ENCODE measurements around the gene ARPC2. TPM values are rescaled to one million over a fixed set of nuclear protein-coding genes. Genes with fewer than 3 reads are reported as not detected.

ARPC2 gene
- total and polyA plus RNA-seq, 2 of the 13 experiments (the other 11 are each of a cell fraction or from before 2014, with no cell fraction given) = 168 to 303 TPM

GRCh38 chr2:218272531-218273212 lies 55.7 kb downstream of the ARPC2 start (continued):
- TF ChIP-seq, protein P1, sequence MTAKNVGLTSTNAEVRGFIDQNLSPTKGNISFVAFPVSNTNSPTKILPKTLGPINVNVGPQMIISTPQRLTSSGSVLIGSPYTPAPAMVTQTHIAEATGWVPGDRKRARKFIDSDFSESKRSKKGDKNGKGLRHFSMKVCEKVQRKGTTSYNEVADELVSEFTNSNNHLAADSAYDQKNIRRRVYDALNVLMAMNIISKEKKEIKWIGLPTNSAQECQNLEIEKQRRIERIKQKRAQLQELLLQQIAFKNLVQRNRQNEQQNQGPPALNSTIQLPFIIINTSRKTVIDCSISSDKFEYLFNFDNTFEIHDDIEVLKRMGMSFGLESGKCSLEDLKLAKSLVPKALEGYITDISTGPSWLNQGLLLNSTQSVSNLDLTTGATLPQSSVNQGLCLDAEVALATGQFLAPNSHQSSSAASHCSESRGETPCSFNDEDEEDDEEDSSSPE (CRISPR knock-in tag; IDR thresholded peaks at IDR 0.05) = 0 out of 2 replicates have a peak, but pooled peaks have one; percentile 16
- peak in 1 of 2 experiments; percentile 72; a peak in 1 of 4 replicates for TF ChIP-seq KLF16 (CRISPR knock-in tag; IDR thresholded peaks at IDR 0.05)
- TF ChIP-seq, protein P2, sequence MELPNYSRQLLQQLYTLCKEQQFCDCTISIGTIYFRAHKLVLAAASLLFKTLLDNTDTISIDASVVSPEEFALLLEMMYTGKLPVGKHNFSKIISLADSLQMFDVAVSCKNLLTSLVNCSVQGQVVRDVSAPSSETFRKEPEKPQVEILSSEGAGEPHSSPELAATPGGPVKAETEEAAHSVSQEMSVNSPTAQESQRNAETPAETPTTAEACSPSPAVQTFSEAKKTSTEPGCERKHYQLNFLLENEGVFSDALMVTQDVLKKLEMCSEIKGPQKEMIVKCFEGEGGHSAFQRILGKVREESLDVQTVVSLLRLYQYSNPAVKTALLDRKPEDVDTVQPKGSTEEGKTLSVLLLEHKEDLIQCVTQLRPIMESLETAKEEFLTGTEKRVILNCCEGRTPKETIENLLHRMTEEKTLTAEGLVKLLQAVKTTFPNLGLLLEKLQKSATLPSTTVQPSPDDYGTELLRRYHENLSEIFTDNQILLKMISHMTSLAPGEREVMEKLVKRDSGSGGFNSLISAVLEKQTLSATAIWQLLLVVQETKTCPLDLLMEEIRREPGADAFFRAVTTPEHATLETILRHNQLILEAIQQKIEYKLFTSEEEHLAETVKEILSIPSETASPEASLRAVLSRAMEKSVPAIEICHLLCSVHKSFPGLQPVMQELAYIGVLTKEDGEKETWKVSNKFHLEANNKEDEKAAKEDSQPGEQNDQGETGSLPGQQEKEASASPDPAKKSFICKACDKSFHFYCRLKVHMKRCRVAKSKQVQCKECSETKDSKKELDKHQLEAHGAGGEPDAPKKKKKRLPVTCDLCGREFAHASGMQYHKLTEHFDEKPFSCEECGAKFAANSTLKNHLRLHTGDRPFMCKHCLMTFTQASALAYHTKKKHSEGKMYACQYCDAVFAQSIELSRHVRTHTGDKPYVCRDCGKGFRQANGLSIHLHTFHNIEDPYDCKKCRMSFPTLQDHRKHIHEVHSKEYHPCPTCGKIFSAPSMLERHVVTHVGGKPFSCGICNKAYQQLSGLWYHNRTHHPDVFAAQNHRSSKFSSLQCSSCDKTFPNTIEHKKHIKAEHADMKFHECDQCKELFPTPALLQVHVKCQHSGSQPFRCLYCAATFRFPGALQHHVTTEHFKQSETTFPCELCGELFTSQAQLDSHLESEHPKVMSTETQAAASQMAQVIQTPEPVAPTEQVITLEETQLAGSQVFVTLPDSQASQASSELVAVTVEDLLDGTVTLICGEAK (IDR thresholded peaks at IDR 0.05) = peak; percentile 31; the same call in 1 of the 2 replicates
- TF ChIP-seq, protein P2 (CRISPR knock-in tag; IDR thresholded peaks at IDR 0.05) = peak; percentile 97
- TF ChIP-seq ZNF44 (CRISPR knock-in tag; IDR thresholded peaks at IDR 0.05) = 0 out of 2 replicates have a peak, but pooled peaks have one; percentile 50
- TF ChIP-seq SNAPC4 (CRISPR knock-in tag; IDR thresholded peaks at IDR 0.05) = no peak
- TF ChIP-seq, protein P3, sequence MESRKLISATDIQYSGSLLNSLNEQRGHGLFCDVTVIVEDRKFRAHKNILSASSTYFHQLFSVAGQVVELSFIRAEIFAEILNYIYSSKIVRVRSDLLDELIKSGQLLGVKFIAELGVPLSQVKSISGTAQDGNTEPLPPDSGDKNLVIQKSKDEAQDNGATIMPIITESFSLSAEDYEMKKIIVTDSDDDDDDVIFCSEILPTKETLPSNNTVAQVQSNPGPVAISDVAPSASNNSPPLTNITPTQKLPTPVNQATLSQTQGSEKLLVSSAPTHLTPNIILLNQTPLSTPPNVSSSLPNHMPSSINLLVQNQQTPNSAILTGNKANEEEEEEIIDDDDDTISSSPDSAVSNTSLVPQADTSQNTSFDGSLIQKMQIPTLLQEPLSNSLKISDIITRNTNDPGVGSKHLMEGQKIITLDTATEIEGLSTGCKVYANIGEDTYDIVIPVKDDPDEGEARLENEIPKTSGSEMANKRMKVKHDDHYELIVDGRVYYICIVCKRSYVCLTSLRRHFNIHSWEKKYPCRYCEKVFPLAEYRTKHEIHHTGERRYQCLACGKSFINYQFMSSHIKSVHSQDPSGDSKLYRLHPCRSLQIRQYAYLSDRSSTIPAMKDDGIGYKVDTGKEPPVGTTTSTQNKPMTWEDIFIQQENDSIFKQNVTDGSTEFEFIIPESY (CRISPR knock-in tag; IDR thresholded peaks at IDR 0.05) = peak; percentile 37
- TF ChIP-seq TEAD3 (CRISPR knock-in tag; optimal IDR thresholded peaks at IDR 0.05; ENCODE audit: borderline replicate concordance) = peak; percentile 66
